Gastrocnemius medialis (tissue), 4 donors: ENCODE data around the gene THAP2. TPM values are rescaled to one million over a fixed set of nuclear protein-coding genes. Genes with fewer than 3 reads are reported as not detected.

ENCODE experiments used
- ATAC-seq, 2 donors: fragments of 150-250 bp; one replicate each; pipeline ENCODE4 v1.9.1; 2016
- DNase-seq, 2 donors: peaks; one replicate each; pipeline ENCODE4 v3.0.0-alpha.2; 2019
- H3K27ac ChIP-seq, 4 donors: fragments of 200-600 bp; sonication (generic); 1 replicate in 1 of 4; 2 replicates in 3 of 4; pipeline ENCODE4 v1.5.1; 2016 to 2018; ENCODE audit warnings: mild to moderate bottlenecking in 2 of 4, moderate library complexity in 1 of 4
- H3K27me3 ChIP-seq, 3 donors: fragments of 200-600 bp; sonication (generic) in 2 of 3; 1 replicate in 1 of 3; 2 replicates in 2 of 3; pipeline versions ENCODE4 v1.5.1 to v1.6.0; 2016 to 2019; ENCODE audit warnings: mild to moderate bottlenecking in 1 of 3, moderate library complexity in 1 of 3
- H3K36me3 ChIP-seq, 2 donors: fragments of 200-600 bp; sonication (generic) in 1 of 2; one replicate each; pipeline ENCODE4 v1.5.1; 2017 to 2018
- H3K4me1 ChIP-seq, 2 donors: fragments of 200-600 bp; sonication (generic) in 1 of 2; one replicate each; pipeline ENCODE4 v1.5.1; 2016 to 2017; ENCODE audit warnings: mild to moderate bottlenecking in 2 of 2
- H3K4me3 ChIP-seq, 4 donors: fragments of 200-600 bp; sonication (generic) in 3 of 4; 1 replicate in 1 of 4; 2 replicates in 3 of 4; pipeline ENCODE4 v1.5.1; 2016 to 2019; ENCODE audit warnings: mild to moderate bottlenecking in 2 of 4
- H3K9me3 ChIP-seq, 3 donors: fragments of 200-600 bp; sonication (generic) in 2 of 3; 1 replicate in 1 of 3; 2 replicates in 2 of 3; pipeline ENCODE4 v1.5.1; 2016 to 2019
- POLR2A ChIP-seq, 2 donors: fragments of 450-650 bp; IDR thresholded peaks; one replicate each; pipeline ENCODE4 v1.6.1; 2017; ENCODE audit warnings: antibody characterized with exemption in 2 of 2, mild to moderate bottlenecking in 2 of 2, moderate library complexity in 2 of 2
- in situ Hi-C, 4 donors: fragments of 200-750 bp; cut with MboI; loops; one replicate each; pipeline versions ENCODE4 v1.15.0 to v1.8.0; 2017; ENCODE audit warnings: low sequenced_read_pairs in 4 of 4
- intact Hi-C: fragments of 100-400 bp; cut with DNase I; formaldehyde crosslinking; loops from one replicate; pipeline ENCODE4 v1.15.1; 2023; ENCODE audit warnings: low total_unique reads
- total RNA-seq, 4 donors: library from RNA; depleted of rRNA; stranded (reverse); fragments of >200 nt; gene quantifications; one replicate each; pipeline versions ENCODE4 v1.1.0 to v1.2.3, GENCODE V29; 2016
- TF ChIP-seq, protein P1 (sequence below), 5 experiments: fragments of 450-650 bp in 3 of 5; fragments of 200-600 bp in 2 of 5; sonication (generic) in 2 of 5; IDR thresholded peaks in 4 of 5; conservative IDR thresholded peaks in 1 of 5; 1 replicate in 4 of 5; 2 replicates in 1 of 5; pipeline ENCODE4 v1.5.1; 2016 to 2019; ENCODE audit warnings: antibody characterized with exemption in 5 of 5, mild to moderate bottlenecking in 3 of 5, moderate library complexity in 3 of 5

THAP2 gene
- 1 to 10 TPM in 3 of 4 donors, under 1 TPM in 1; 0.93 to 6.6 (median 3.2) TPM for total RNA-seq

DNA sequence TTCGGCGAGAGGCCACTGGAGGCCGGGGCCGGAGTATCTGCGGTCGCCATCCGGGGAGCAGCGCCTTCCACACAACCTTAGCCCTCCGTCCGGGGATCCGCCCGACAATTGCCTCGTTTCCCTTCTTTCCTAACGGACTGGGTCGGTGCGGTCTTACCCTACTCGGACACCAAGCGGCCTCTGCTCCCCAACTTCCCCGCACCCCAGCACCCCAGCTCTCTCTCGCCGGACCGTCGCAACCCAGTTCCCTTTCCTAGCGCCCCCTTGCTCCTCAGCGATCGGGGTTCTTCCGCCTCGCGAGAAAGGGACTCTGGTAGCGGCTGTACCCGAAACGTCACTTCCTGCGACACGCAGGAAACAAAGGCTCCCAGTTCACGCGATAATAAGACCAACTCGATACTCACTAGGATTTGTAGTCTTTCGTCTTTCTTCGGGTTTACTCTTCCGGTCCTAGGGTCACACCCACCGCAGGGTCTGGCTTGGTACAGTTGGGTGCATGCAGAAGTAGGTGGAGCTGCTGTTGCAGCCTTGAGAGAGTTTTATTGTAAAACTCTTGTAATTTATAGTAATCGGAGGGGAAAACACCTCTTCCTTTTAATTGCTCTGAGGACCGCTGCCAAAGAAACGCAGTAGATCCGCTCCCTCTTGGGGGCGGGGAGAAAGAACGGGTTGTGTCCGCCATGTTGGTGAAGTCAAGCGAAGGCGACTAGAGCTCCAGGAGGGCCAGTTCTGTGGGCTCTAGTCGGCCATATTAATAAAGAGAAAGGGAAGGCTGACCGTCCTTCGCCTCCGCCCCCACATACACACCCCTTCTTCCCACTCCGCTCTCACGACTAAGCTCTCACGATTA is at the start of gene THAP2, which contains the start of gene ZFC3H1:
THAP2 (plus strand) TSS at position 741 of the 850 bp plus-strand sequence. CDS start 209 bp downstream, outside the sequence.
ZFC3H1 (minus strand) TSS at position 288 of the 850 bp plus-strand sequence; CDS start at position 50, 238 bp downstream.
- Histone ChIP-seq H3K9me3 (no peaks in the 10 kb centered on the region), H3K27ac (peak within 1 kb of the TSS; percentile 93 to 97 (median 96)), H3K36me3 (peaks cover 0 to 19% of the 10 kb centered on the region in 2 donors), H3K27me3 (no peaks in the 10 kb centered on the region), H3K4me1 (peaks cover 27 to 31% of the 10 kb centered on the region in 2 donors), H3K4me3 (peak within 1 kb of the TSS; percentile 82 to 99 (median 96))
- DNase-seq (peak; percentile 95 to 96), ATAC-seq (peak; percentile 97 to 98)
- peak; percentile 96 for TF ChIP-seq POLR2A (IDR thresholded peaks at IDR 0.05)
- TF ChIP-seq, protein P1, sequence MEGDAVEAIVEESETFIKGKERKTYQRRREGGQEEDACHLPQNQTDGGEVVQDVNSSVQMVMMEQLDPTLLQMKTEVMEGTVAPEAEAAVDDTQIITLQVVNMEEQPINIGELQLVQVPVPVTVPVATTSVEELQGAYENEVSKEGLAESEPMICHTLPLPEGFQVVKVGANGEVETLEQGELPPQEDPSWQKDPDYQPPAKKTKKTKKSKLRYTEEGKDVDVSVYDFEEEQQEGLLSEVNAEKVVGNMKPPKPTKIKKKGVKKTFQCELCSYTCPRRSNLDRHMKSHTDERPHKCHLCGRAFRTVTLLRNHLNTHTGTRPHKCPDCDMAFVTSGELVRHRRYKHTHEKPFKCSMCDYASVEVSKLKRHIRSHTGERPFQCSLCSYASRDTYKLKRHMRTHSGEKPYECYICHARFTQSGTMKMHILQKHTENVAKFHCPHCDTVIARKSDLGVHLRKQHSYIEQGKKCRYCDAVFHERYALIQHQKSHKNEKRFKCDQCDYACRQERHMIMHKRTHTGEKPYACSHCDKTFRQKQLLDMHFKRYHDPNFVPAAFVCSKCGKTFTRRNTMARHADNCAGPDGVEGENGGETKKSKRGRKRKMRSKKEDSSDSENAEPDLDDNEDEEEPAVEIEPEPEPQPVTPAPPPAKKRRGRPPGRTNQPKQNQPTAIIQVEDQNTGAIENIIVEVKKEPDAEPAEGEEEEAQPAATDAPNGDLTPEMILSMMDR (IDR thresholded peaks at IDR 0.05 in 4 of 5, conservative IDR thresholded peaks at IDR 0.05 in 1 of 5): peak in 2 of 5 experiments; percentile 17 to 38
- in situ Hi-C loops (loop anchor here in 2 of 4 donors (10.0 kb wide), 2 partner anchors 91 to 171 kb away; partner anchors contain the start of genes RAB21 (in 2 of the 2) and TBC1D15 (in 1 of the 2)), intact Hi-C loops (loop anchor here (1.0 to 2.0 kb wide), 3 partner anchors 23 to 175 kb away; partner anchors contain the start of genes RAB21, TBC1D15 and TMEM19)

DNA sequence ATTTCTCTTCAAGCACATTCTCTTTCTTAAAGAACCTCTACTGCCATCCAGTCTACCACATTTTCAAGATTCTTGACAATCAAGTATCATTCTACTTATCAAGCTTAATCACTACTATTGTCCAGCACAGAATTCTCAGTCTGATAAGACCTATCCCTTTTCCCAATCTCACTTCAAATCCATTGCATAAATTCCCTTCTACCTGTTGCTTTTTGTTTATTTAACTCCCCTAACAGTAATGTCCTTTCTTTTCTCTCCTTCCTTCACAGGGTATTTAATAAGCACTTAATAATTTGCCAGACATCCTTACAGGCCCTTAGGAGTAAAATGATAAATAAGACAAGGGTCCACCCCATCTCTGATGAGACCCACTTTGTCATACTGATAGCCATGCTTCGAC is 42.2 kb upstream of the THAP2 start:
- DNase-seq: no peak
- no peak overlapping the region for H3K27ac ChIP-seq
- ATAC-seq: no peak
- peaks cover 0 to 91% of the 10 kb centered on the region in 2 donors for H3K36me3 ChIP-seq
- H3K4me3 ChIP-seq: no peak overlapping the region
- intact Hi-C loops (no loop called here), in situ Hi-C loops (no loop called here)
- no peak for TF ChIP-seq POLR2A (IDR thresholded peaks at IDR 0.05)
- TF ChIP-seq, protein P1 (IDR thresholded peaks at IDR 0.05 in 4 of 5, conservative IDR thresholded peaks at IDR 0.05 in 1 of 5): no peak
- no peaks in the 10 kb centered on the region for H3K27me3 ChIP-seq
- H3K4me1 ChIP-seq: no peaks in the 10 kb centered on the region
- H3K9me3 ChIP-seq: no peaks in the 10 kb centered on the region

DNA sequence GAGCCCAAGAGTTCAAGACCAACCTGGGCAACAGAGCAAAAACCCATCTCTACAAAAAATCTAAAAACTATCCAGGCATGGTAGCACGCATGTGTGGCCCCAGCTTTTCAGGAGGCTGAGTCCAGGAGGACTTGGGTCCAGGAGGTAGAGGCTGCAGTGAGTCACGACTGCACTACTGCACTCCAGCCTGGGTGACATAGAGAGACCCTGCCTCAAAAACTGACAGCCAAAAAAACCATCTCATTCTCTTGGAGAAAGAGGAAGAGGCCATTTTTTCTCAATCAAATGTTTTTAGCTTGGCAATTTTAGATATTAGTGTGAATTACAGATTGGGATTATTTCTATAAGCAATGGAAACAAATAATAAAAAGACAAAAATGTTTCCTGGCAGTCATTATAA is 38.6 kb upstream of the THAP2 start:
- DNase-seq (no peak), ATAC-seq (no peak)
- Histone ChIP-seq H3K9me3 (no peaks in the 10 kb centered on the region), H3K27ac (no peak overlapping the region), H3K4me3 (no peak overlapping the region), H3K36me3 (peaks cover 0 to 96% of the 10 kb centered on the region in 2 donors), H3K4me1 (no peaks in the 10 kb centered on the region), H3K27me3 (no peaks in the 10 kb centered on the region)
- TF ChIP-seq POLR2A (IDR thresholded peaks at IDR 0.05): no peak
- TF ChIP-seq, protein P1 (IDR thresholded peaks at IDR 0.05 in 4 of 5, conservative IDR thresholded peaks at IDR 0.05 in 1 of 5): no peak
- intact Hi-C loops (no loop called here), in situ Hi-C loops (loop anchor here in 1 of 4 donors (25.0 kb wide), 2 partner anchors 213 to 262 kb away; no protein-coding TSS in a partner anchor)

DNA sequence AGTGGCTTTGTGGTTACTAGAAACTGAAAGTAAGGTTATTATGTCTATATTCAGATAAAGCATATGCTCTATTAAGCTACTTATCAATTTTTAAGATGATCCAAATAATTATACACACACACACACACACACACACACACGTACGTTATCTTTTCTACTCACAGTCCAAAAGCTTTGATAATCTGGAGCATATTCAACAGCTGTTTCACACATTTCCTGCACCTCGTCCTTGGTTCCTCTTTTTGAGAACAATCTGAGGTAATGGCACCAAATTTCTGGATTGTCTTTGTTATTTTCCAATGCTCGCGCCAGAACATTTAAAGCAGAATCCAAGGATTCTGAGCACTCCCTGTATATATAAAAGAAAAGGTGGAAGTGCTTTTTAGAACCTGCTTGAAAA is 38.0 kb upstream of the THAP2 start:
- Histone ChIP-seq H3K4me3 (no peak overlapping the region), H3K27ac (no peak overlapping the region), H3K27me3 (no peaks in the 10 kb centered on the region), H3K9me3 (no peaks in the 10 kb centered on the region), H3K4me1 (no peaks in the 10 kb centered on the region), H3K36me3 (peaks cover 0 to 97% of the 10 kb centered on the region in 2 donors)
- no peak for TF ChIP-seq POLR2A (IDR thresholded peaks at IDR 0.05)
- TF ChIP-seq, protein P1 (IDR thresholded peaks at IDR 0.05 in 4 of 5, conservative IDR thresholded peaks at IDR 0.05 in 1 of 5): no peak
- no peak for DNase-seq
- intact Hi-C loops (no loop called here), in situ Hi-C loops (loop anchor here in 1 of 4 donors (25.0 kb wide), 2 partner anchors 214 to 261 kb away; no protein-coding TSS in a partner anchor)
- no peak for ATAC-seq
